ENCODE data around the gene DLST.

- TF ChIP-seq POLR2A (IDR thresholded peaks at IDR 0.05) (no peak), CTCF (IDR thresholded peaks at IDR 0.05) (no peak)
Observed at GRCh38 chr14:74875204-74875603, 6.5 kb upstream of the DLST start.

Data from adrenal gland (tissue), 5 donors.